ENCODE measurements around the gene MAB21L1.
A peak's percentile ranks its signal among the peaks of the same experiment; 100 is the strongest.

GRCh38 chr13:35470671-35471661, 5.5 kb downstream of the MAB21L1 start:
- TF ChIP-seq POLR2AphosphoS5 (IDR thresholded peaks at IDR 0.05), result peak in 1 of 3 donors; percentile 16
- no peak for TF ChIP-seq CTCF (IDR thresholded peaks at IDR 0.05)
- no peak for TF ChIP-seq POLR2A (IDR thresholded peaks at IDR 0.05)
